Parathyroid adenoma (tissue), 2 donors: ENCODE results near the gene TGFA.

ENCODE experiments used
- H2AFZ ChIP-seq: fragments of 300-600 bp; sonication (generic); one replicate; pipeline ENCODE4 v1.7.0; 2017; ENCODE audit warnings: antibody characterized with exemption, mild to moderate bottlenecking
- H3K27ac ChIP-seq: fragments of 300-600 bp; sonication (generic); one replicate; pipeline ENCODE4 v1.7.0; 2017
- H3K27me3 ChIP-seq: fragments of 300-600 bp; sonication (generic); one replicate; pipeline ENCODE4 v1.7.0; 2017; ENCODE audit warnings: low read length; ENCODE audit not compliant: control insufficient read depth, insufficient read depth
- H3K36me3 ChIP-seq: fragments of 300-600 bp; sonication (generic); one replicate; pipeline ENCODE4 v1.7.0; 2017; ENCODE audit warnings: low read length; ENCODE audit not compliant: control insufficient read depth, insufficient read depth
- H3K4me1 ChIP-seq: fragments of 300-600 bp; sonication (generic); one replicate; pipeline ENCODE4 v1.7.0; 2017; ENCODE audit warnings: control low read depth
- H3K4me2 ChIP-seq: fragments of 300-600 bp; sonication (generic); one replicate; pipeline ENCODE4 v1.7.0; 2017; ENCODE audit warnings: low read length
- H3K4me3 ChIP-seq: fragments of 300-600 bp; sonication (generic); one replicate; pipeline ENCODE4 v1.7.0; 2017; ENCODE audit warnings: low read depth, low read length
- H3K79me2 ChIP-seq: fragments of 300-600 bp; sonication (generic); one replicate; pipeline ENCODE4 v1.7.0; 2017; ENCODE audit warnings: control low read depth
- H3K9ac ChIP-seq: fragments of 300-600 bp; sonication (generic); one replicate; pipeline ENCODE4 v1.7.0; 2017; ENCODE audit warnings: mild to moderate bottlenecking
- H3K9me3 ChIP-seq: fragments of 300-600 bp; sonication (generic); one replicate; pipeline ENCODE4 v1.7.0; 2017; ENCODE audit warnings: low read length; ENCODE audit not compliant: control insufficient read depth
- CTCF ChIP-seq: fragments of 300-600 bp; sonication (generic); IDR thresholded peaks from one replicate; pipeline ENCODE4 v1.7.0; 2017; ENCODE audit warnings: antibody characterized with exemption, mild to moderate bottlenecking
- donor health status: primary hyperparathyroidism.

Gene TGFA

GRCh38 chr2:70448041-70448440 lies 105.6 kb downstream of the TGFA start:
- no peak overlapping the region for H3K9ac ChIP-seq
- no peak for TF ChIP-seq CTCF
- H2AFZ ChIP-seq = no peak overlapping the region
- no peaks in the 10 kb centered on the region for H3K36me3 ChIP-seq
- no peaks in the 10 kb centered on the region for H3K27me3 ChIP-seq
- no peak overlapping the region for H3K27ac ChIP-seq
- H3K4me2 ChIP-seq = no peak overlapping the region
- no peaks in the 10 kb centered on the region for H3K79me2 ChIP-seq
- no peaks in the 10 kb centered on the region for H3K9me3 ChIP-seq
- H3K4me1 ChIP-seq = no peaks in the 10 kb centered on the region
- no peak overlapping the region for H3K4me3 ChIP-seq

GRCh38 chr2:70443726-70444125 lies 109.9 kb downstream of the TGFA start:
- H2AFZ ChIP-seq = no peak overlapping the region
- H3K27me3 ChIP-seq = no peaks in the 10 kb centered on the region
- TF ChIP-seq CTCF = no peak
- H3K36me3 ChIP-seq = no peaks in the 10 kb centered on the region
- no peak overlapping the region for H3K4me2 ChIP-seq
- no peak overlapping the region for H3K9ac ChIP-seq
- H3K4me3 ChIP-seq = no peak overlapping the region
- no peak overlapping the region for H3K27ac ChIP-seq
- H3K9me3 ChIP-seq = no peaks in the 10 kb centered on the region
- H3K4me1 ChIP-seq = no peaks in the 10 kb centered on the region
- no peaks in the 10 kb centered on the region for H3K79me2 ChIP-seq

GRCh38 chr2:70443078-70443465 lies 110.6 kb downstream of the TGFA start:
- no peak overlapping the region for H3K4me2 ChIP-seq
- no peak overlapping the region for H2AFZ ChIP-seq
- no peak for TF ChIP-seq CTCF
- H3K79me2 ChIP-seq = no peaks in the 10 kb centered on the region
- H3K9me3 ChIP-seq = no peaks in the 10 kb centered on the region
- H3K27me3 ChIP-seq = no peaks in the 10 kb centered on the region
- H3K4me1 ChIP-seq = no peaks in the 10 kb centered on the region
- H3K27ac ChIP-seq = no peak overlapping the region
- no peak overlapping the region for H3K4me3 ChIP-seq
- H3K36me3 ChIP-seq = no peaks in the 10 kb centered on the region
- no peak overlapping the region for H3K9ac ChIP-seq

- Histone ChIP-seq H3K4me3 (no peak overlapping the region), H3K79me2 (no peaks in the 10 kb centered on the region), H2AFZ (no peak overlapping the region), H3K4me1 (no peaks in the 10 kb centered on the region), H3K9me3 (no peaks in the 10 kb centered on the region), H3K27ac (no peak overlapping the region), H3K36me3 (no peaks in the 10 kb centered on the region), H3K4me2 (no peak overlapping the region), H3K27me3 (no peaks in the 10 kb centered on the region), H3K9ac (no peak overlapping the region)
- TF ChIP-seq CTCF = no peak
Measured at GRCh38 chr2:70442301-70443077, 111.1 kb downstream of the TGFA start.

- no peaks in the 10 kb centered on the region for H3K27me3 ChIP-seq
- H2AFZ ChIP-seq = no peak overlapping the region
- H3K4me1 ChIP-seq = no peaks in the 10 kb centered on the region
- H3K9ac ChIP-seq = no peak overlapping the region
- H3K79me2 ChIP-seq = no peaks in the 10 kb centered on the region
- no peaks in the 10 kb centered on the region for H3K36me3 ChIP-seq
- H3K4me3 ChIP-seq = no peak overlapping the region
- no peak overlapping the region for H3K27ac ChIP-seq
- TF ChIP-seq CTCF = no peak
- H3K9me3 ChIP-seq = no peaks in the 10 kb centered on the region
- no peak overlapping the region for H3K4me2 ChIP-seq
Measured at GRCh38 chr2:70440621-70441020, 113.0 kb downstream of the TGFA start.
